Nephron progenitor cell (in vitro differentiated cells): ENCODE results near the gene DPP10.

Experiments
- DNase-seq: peaks from one replicate; pipeline ENCODE4 v3.0.0; 2021
- H3K27ac Mint-ChIP-seq: 2 replicates; pipeline ENCODE4 v1.8.0; 2021; ENCODE audit warnings: mild to moderate bottlenecking, moderate library complexity, mixed read lengths
- H3K27me3 Mint-ChIP-seq: 2 replicates; pipeline ENCODE4 v1.8.0; 2021; ENCODE audit warnings: mild to moderate bottlenecking, low read depth, mixed read lengths; ENCODE audit not compliant: poor library complexity
- H3K36me3 Mint-ChIP-seq: 2 replicates; pipeline ENCODE4 v1.8.0; 2021; ENCODE audit warnings: low read depth, mixed read lengths
- H3K4me1 Mint-ChIP-seq: 2 replicates; pipeline ENCODE4 v1.8.0; 2021; ENCODE audit warnings: mixed read lengths
- H3K4me3 Mint-ChIP-seq: 2 replicates; pipeline ENCODE4 v1.8.0; 2021; ENCODE audit warnings: mild to moderate bottlenecking, moderate library complexity, mixed read lengths
- H3K9me3 Mint-ChIP-seq: 2 replicates; pipeline ENCODE4 v1.8.0; 2021; ENCODE audit warnings: mild to moderate bottlenecking, moderate library complexity, mixed read lengths
- TF ChIP-seq, protein P1 (sequence below): fragments of 200-600 bp; sonication (generic); IDR thresholded peaks from 2 replicates; pipeline ENCODE4 v1.5.0; 2021; ENCODE audit warnings: antibody characterized with exemption

DPP10 gene

DNA sequence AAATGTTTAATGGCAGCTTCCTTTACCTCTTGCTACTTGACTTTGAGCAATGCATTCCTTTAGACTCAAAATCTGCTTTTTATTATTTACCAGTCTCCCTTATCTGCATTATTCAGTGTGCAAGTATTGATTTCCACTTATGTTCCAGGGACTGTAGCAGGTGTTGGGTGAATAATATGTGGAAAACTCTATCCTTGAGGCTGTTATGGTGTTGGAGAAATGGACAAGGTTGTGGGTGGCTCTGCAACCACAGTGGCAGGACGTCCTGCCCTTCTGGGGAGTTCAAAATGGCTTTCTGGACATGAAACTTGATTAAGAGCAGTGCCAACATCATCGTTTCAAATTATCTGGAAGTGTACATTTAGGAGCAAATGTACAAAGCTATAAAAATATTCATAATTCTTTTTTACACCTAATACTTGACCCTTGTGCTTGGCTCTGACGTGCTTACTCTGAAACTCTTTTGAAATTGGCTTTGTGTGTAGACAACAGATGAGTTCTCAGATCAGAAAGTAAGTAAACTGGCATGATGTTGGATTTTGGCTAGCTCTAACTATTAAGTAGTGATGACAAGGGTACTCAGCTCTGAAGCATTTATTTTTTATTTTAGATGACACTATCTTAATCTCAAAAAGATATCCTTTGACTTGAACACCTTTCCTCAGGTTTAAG is 766.2 kb downstream of the DPP10 start:
- Mint-ChIP-seq H3K9me3 (peaks cover 12% of the 10 kb centered on the region), H3K4me3 (no peak overlapping the region), H3K27ac (no peak overlapping the region), H3K27me3 (peaks cover 3% of the 10 kb centered on the region), H3K4me1 (no peaks in the 10 kb centered on the region), H3K36me3 (peaks cover 15% of the 10 kb centered on the region)
- DNase-seq = no peak
- TF ChIP-seq, protein P1, sequence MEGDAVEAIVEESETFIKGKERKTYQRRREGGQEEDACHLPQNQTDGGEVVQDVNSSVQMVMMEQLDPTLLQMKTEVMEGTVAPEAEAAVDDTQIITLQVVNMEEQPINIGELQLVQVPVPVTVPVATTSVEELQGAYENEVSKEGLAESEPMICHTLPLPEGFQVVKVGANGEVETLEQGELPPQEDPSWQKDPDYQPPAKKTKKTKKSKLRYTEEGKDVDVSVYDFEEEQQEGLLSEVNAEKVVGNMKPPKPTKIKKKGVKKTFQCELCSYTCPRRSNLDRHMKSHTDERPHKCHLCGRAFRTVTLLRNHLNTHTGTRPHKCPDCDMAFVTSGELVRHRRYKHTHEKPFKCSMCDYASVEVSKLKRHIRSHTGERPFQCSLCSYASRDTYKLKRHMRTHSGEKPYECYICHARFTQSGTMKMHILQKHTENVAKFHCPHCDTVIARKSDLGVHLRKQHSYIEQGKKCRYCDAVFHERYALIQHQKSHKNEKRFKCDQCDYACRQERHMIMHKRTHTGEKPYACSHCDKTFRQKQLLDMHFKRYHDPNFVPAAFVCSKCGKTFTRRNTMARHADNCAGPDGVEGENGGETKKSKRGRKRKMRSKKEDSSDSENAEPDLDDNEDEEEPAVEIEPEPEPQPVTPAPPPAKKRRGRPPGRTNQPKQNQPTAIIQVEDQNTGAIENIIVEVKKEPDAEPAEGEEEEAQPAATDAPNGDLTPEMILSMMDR = no peak

DNA sequence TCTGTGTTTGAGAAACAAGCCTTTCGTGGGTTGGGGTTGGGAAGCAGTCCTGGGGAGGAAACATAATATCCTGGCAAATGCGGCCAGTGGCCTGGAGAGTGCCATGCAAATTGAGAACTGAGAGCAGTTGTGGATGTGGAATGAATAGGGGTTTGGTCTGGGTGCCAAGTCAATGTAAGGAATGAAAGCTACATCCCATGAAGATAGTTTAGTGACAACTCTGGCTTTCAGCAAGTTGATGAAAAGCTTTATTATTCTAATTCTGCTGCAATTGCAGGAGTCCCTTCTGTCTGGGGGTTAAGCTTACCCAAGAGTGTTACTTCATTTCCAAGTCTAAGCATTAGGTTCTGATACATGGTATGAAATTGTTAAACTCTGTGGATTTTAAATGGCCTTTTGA is 771.6 kb downstream of the DPP10 start:
- no peaks in the 10 kb centered on the region for H3K27me3 Mint-ChIP-seq
- no peaks in the 10 kb centered on the region for H3K9me3 Mint-ChIP-seq
- H3K4me3 Mint-ChIP-seq = no peak overlapping the region
- DNase-seq = no peak
- TF ChIP-seq, protein P1 = no peak
- no peak overlapping the region for H3K27ac Mint-ChIP-seq
- H3K4me1 Mint-ChIP-seq = no peaks in the 10 kb centered on the region
- no peaks in the 10 kb centered on the region for H3K36me3 Mint-ChIP-seq

DNA sequence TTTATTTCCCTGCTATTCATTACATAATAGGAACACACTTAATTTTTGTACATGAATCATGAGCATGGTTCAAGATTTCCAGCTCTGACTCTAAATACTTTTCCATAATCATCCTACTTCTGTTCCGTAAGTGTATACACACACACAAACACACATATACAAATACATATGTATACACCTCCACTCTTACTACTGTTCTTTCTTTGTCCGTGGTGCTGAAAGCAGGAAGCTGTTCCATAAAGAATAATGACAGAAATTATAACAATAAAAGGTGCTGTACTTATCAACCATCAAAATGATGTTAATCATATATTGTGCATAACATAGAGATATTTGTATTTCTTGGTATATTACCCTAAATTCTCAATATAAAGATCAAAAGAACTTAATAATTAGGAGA is 776.9 kb downstream of the DPP10 start:
- no peaks in the 10 kb centered on the region for H3K4me1 Mint-ChIP-seq
- H3K36me3 Mint-ChIP-seq = no peaks in the 10 kb centered on the region
- no peaks in the 10 kb centered on the region for H3K9me3 Mint-ChIP-seq
- no peak overlapping the region for H3K4me3 Mint-ChIP-seq
- peaks cover 4% of the 10 kb centered on the region for H3K27me3 Mint-ChIP-seq
- no peak for DNase-seq
- no peak overlapping the region for H3K27ac Mint-ChIP-seq
- TF ChIP-seq, protein P1 = no peak

DNA sequence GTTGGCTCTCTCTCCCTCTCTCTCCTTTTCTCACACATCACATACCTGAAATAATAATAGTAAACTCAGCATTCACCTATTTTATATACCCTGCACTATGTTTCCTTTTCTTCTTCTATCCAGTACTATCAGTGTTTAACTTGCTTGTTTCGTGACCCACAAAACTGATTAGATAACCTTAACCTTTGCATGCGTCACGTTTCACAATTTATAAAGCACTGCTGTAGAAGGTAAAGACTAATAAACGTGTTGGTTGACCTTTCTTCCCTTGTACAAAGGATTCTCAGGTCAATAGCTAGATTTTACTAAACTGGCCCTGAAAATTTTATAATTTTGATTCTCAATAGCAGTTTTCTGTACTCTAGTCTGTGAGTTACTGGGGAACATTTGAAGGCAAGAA is 791.7 kb downstream of the DPP10 start:
- Mint-ChIP-seq H3K27me3 (no peaks in the 10 kb centered on the region), H3K4me3 (no peak overlapping the region), H3K36me3 (no peaks in the 10 kb centered on the region), H3K9me3 (peaks cover 3% of the 10 kb centered on the region), H3K4me1 (peaks cover 6% of the 10 kb centered on the region), H3K27ac (no peak overlapping the region)
- TF ChIP-seq, protein P1 = no peak
- no peak for DNase-seq

DNA sequence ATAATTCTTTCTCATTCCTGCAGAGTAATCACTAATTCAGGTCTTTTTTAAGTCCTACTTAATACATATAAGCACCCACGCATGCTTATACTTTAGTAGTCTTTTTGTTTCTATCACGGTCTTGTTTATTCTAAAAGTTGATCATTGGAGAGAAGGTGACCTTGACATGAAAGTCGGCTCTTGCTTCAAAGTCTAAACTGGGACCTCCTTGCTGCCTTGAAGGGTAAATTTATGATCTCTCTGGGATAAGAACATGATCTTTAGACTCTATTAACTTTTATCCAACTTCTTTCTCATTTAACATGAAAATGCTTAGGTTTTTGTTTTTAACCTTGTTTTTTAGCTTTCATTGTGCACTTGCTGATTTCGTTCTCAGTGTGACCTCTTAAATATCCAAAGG is 792.3 kb downstream of the DPP10 start:
- Mint-ChIP-seq H3K4me3 (no peak overlapping the region), H3K36me3 (no peaks in the 10 kb centered on the region), H3K9me3 (peaks cover 9% of the 10 kb centered on the region), H3K4me1 (peaks cover 6% of the 10 kb centered on the region), H3K27ac (peak overlapping the region; percentile 74), H3K27me3 (no peaks in the 10 kb centered on the region)
- TF ChIP-seq, protein P1 = no peak
- DNase-seq = no peak

DNA sequence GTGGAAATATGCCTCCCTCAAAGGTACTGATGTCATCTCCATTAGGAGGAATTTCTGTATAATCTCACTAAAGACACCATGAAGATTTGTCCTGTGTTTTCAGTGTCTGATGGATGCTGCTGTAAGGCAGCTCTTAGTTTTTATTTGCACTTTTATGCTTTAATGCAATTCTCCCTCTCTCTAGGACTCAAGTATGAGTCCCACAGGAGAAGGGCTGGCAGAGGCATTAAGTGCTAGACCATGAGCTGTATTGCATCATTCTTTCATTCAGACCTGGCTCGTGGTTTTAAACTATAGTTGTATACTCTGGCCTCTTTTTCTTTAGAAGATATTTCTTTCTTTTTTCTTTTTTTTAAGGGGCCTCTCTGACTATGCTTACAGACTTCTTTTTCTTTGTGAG is 805.6 kb downstream of the DPP10 start:
- Mint-ChIP-seq H3K27me3 (no peaks in the 10 kb centered on the region), H3K27ac (no peak overlapping the region), H3K4me1 (no peaks in the 10 kb centered on the region), H3K9me3 (peaks cover 5% of the 10 kb centered on the region), H3K4me3 (no peak overlapping the region), H3K36me3 (no peaks in the 10 kb centered on the region)
- DNase-seq = no peak
- TF ChIP-seq, protein P1 = no peak
